Measurements from ENCODE around the gene VILL.
A peak's percentile ranks its signal among the peaks of the same experiment; 100 is the strongest.

Gene VILL

GRCh38 chr3:37990527-37990926, at the start of gene VILL:
Gene VILL, plus strand, starts transcription at chr3:37990786. Its CDS starts 2,887 bp downstream, at chr3:37993673.
- no peak for DNase-seq

- DNase-seq, result peak; percentile 86
Observed at GRCh38 chr3:37941608-37942508, 48.7 kb upstream of the VILL start.

GRCh38 chr3:37942646-37943045, 47.9 kb upstream of the VILL start:
- no peak for DNase-seq

- DNase-seq, result no peak
Observed at GRCh38 chr3:37943126-37943525, 47.5 kb upstream of the VILL start.

- DNase-seq, result no peak
Observed at GRCh38 chr3:37943631-37944314, 46.8 kb upstream of the VILL start.

GRCh38 chr3:37944391-37944842, 46.2 kb upstream of the VILL start:
- DNase-seq, result no peak

GRCh38 chr3:37945156-37945806, 45.3 kb upstream of the VILL start:
- no peak for DNase-seq

GRCh38 chr3:37945807-37946530, 44.6 kb upstream of the VILL start:
- no peak for DNase-seq

- DNase-seq, result no peak
Observed at GRCh38 chr3:37946531-37946889, 44.1 kb upstream of the VILL start.

- no peak for DNase-seq
Observed at GRCh38 chr3:37949866-37950265, 40.7 kb upstream of the VILL start.

- no peak for DNase-seq
Observed at GRCh38 chr3:37952564-37952963, 38.0 kb upstream of the VILL start.

GRCh38 chr3:37953226-37953625, 37.4 kb upstream of the VILL start:
- DNase-seq, result no peak

GRCh38 chr3:37953707-37954394, 36.7 kb upstream of the VILL start:
- DNase-seq, result no peak

GRCh38 chr3:37954881-37955280, 35.7 kb upstream of the VILL start:
- no peak for DNase-seq

GRCh38 chr3:37955918-37956707, 34.5 kb upstream of the VILL start:
- DNase-seq, result no peak

GRCh38 chr3:37956723-37957538, 33.7 kb upstream of the VILL start:
- DNase-seq, result no peak

- DNase-seq, result no peak
Observed at GRCh38 chr3:37957539-37957936, 33.0 kb upstream of the VILL start.

- peak; percentile 32 for DNase-seq
Observed at GRCh38 chr3:37961622-37962431, 28.8 kb upstream of the VILL start.

GRCh38 chr3:37963016-37963415, 27.6 kb upstream of the VILL start:
- no peak for DNase-seq

- no peak for DNase-seq
Observed at GRCh38 chr3:37963635-37964034, 27.0 kb upstream of the VILL start.
